ENCODE data around the gene IGLL5. TPM values are rescaled to one million over a fixed set of nuclear protein-coding genes. Genes with fewer than 3 reads are reported as not detected.
"Not testable (repeated sequence)": the region's sequence is repeated elsewhere in the genome, so short reads cannot be mapped to it uniquely, and the experiment has no call there.

IGLL5 gene
- total and polyA plus RNA-seq, 2 donors (not counting 1 experiment from before 2014, with no cell fraction given), result not detected

DNA sequence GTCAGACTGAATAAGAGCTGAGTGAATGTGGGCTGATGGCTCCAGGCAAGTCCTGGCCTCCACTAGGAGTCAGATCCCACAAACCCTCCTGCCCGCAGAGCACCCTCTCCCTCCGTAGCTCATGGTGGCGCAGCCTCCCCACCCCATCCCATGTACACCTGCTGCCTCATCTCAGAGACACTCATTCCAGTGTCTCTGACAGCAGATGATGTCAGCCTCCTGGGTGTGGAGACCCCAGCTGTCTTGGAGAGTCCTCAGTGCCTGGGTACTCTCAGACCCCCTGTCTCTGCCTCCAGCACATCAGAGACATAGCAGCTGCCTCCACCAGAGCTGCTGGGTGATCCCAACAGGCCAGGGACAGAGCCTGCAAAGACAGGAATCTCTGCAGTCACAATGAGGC is 9.5 kb downstream of the IGLL5 start:
- no peaks in the 10 kb centered on the region for H3K36me3 ChIP-seq (ENCODE audit: control insufficient read depth, insufficient read depth, low read length)

DNA sequence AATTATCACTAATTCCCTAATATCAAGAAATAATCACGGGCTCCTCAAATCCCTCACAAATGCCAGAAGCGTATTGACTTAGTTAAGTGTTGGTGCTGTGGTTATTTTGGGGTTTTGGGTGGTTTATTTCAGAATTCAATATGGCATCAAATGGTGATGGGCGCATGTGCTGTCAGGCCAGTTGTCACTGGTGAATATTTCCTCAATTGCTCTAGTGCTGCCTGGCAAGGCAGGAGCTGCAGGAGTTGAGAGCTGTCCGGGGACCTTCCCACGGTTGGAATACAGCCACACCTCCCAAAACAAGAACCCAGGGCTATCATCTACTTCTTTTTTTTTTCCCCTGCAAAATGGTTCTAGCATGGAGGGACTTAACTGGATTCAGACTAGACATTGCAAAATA is 10.3 kb downstream of the IGLL5 start:
- Histone ChIP-seq H3K36me3 (ENCODE audit: control insufficient read depth, insufficient read depth, low read length) (no peaks in the 10 kb centered on the region), H3K4me2 (ENCODE audit: extremely low read depth, insufficient read depth, low read length) (no peak overlapping the region), H2AFZ (ENCODE audit: low read length) (no peak overlapping the region), H4K20me1 (ENCODE audit: control insufficient read depth, extremely low read depth, insufficient read depth, low read length) (no peaks in the 10 kb centered on the region), H3K4me1 (ENCODE audit: control insufficient read depth, extremely low read depth, insufficient read depth, low read length) (no peaks in the 10 kb centered on the region), H3K27ac (ENCODE audit: insufficient read depth, low read length) (no peak overlapping the region), H3K79me2 (ENCODE audit: control insufficient read depth, insufficient read depth, low read length) (no peaks in the 10 kb centered on the region), H3K9me3 (ENCODE audit: control insufficient read depth, insufficient read depth, low read depth, low read length) (no peaks in the 10 kb centered on the region), H3K9ac (ENCODE audit: insufficient read depth, low read length) (no peak overlapping the region), H3K27me3 (ENCODE audit: control insufficient read depth, insufficient read depth, low read length) (no peaks in the 10 kb centered on the region), H3K4me3 (replicated peaks in 1 of 4; ENCODE audit: control extremely low read depth in 1 of 4, insufficient read depth in 1 of 4, low read depth in 3 of 4, low read length in 4 of 4) (no peak overlapping the region)
- TF ChIP-seq, protein P1, sequence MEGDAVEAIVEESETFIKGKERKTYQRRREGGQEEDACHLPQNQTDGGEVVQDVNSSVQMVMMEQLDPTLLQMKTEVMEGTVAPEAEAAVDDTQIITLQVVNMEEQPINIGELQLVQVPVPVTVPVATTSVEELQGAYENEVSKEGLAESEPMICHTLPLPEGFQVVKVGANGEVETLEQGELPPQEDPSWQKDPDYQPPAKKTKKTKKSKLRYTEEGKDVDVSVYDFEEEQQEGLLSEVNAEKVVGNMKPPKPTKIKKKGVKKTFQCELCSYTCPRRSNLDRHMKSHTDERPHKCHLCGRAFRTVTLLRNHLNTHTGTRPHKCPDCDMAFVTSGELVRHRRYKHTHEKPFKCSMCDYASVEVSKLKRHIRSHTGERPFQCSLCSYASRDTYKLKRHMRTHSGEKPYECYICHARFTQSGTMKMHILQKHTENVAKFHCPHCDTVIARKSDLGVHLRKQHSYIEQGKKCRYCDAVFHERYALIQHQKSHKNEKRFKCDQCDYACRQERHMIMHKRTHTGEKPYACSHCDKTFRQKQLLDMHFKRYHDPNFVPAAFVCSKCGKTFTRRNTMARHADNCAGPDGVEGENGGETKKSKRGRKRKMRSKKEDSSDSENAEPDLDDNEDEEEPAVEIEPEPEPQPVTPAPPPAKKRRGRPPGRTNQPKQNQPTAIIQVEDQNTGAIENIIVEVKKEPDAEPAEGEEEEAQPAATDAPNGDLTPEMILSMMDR (conservative IDR thresholded peaks at IDR 0.05 in 1 of 2, IDR thresholded peaks at IDR 0.05 in 1 of 2; ENCODE audit: low read depth in 1 of 2, low read length in 2 of 2), result no peak
- TF ChIP-seq EZH2 (IDR thresholded peaks at IDR 0.05; ENCODE audit: low read length, missing control alignments), result no peak
- no peak for DNase-seq (ENCODE audit: low read depth in 2 of 2)

More for the DNA sequence above, 9.5 kb downstream of the IGLL5 start:
- Histone ChIP-seq H3K4me3 (replicated peaks in 1 of 4; ENCODE audit: control extremely low read depth in 1 of 4, insufficient read depth in 1 of 4, low read depth in 3 of 4, low read length in 4 of 4) (no peak overlapping the region), H3K79me2 (ENCODE audit: control insufficient read depth, insufficient read depth, low read length) (no peaks in the 10 kb centered on the region), H3K9ac (ENCODE audit: insufficient read depth, low read length) (no peak overlapping the region), H3K27ac (ENCODE audit: insufficient read depth, low read length) (no peak overlapping the region), H3K9me3 (ENCODE audit: control insufficient read depth, insufficient read depth, low read depth, low read length) (no peaks in the 10 kb centered on the region), H3K27me3 (ENCODE audit: control insufficient read depth, insufficient read depth, low read length) (no peaks in the 10 kb centered on the region), H3K4me1 (ENCODE audit: control insufficient read depth, extremely low read depth, insufficient read depth, low read length) (no peaks in the 10 kb centered on the region), H3K4me2 (ENCODE audit: extremely low read depth, insufficient read depth, low read length) (no peak overlapping the region), H2AFZ (ENCODE audit: low read length) (no peak overlapping the region), H4K20me1 (ENCODE audit: control insufficient read depth, extremely low read depth, insufficient read depth, low read length) (no peaks in the 10 kb centered on the region)
- TF ChIP-seq EZH2 (IDR thresholded peaks at IDR 0.05; ENCODE audit: low read length, missing control alignments), result no peak
- TF ChIP-seq, protein P1 (conservative IDR thresholded peaks at IDR 0.05 in 1 of 2, IDR thresholded peaks at IDR 0.05 in 1 of 2; ENCODE audit: low read depth in 1 of 2, low read length in 2 of 2), result no peak
- no peak for DNase-seq (ENCODE audit: low read depth in 2 of 2)

DNA sequence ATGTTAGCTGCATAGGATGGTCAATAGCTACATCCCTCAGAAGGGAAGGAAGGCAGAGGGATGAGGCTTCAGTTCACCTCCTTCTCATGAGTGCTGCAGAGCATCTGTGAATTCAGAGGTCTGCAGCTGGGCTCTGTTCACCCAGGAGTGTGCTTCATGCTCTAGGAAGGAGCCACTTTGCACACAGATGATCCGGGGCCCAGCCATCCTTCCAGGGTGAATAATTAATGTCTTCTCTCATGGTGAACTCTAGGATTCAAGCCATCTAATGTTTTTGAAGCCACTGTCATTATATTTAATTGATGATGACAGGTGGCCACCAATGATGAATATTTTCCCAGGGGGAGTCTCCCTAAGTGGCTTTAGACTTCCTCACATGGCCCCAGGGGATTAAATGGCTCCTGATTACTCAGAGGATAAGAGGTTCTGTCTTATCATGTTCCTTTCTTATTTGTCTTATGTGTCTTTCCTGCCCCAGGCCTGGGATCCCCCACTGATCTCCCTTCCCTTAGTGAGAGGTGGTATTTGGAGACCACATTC is 10.9 kb downstream of the IGLL5 start:
- not testable (repeated sequence) for DNase-seq (ENCODE audit: low read depth in 2 of 2); H3K4me1 ChIP-seq (ENCODE audit: control insufficient read depth, extremely low read depth, insufficient read depth, low read length); H3K9ac ChIP-seq (ENCODE audit: insufficient read depth, low read length)

DNA sequence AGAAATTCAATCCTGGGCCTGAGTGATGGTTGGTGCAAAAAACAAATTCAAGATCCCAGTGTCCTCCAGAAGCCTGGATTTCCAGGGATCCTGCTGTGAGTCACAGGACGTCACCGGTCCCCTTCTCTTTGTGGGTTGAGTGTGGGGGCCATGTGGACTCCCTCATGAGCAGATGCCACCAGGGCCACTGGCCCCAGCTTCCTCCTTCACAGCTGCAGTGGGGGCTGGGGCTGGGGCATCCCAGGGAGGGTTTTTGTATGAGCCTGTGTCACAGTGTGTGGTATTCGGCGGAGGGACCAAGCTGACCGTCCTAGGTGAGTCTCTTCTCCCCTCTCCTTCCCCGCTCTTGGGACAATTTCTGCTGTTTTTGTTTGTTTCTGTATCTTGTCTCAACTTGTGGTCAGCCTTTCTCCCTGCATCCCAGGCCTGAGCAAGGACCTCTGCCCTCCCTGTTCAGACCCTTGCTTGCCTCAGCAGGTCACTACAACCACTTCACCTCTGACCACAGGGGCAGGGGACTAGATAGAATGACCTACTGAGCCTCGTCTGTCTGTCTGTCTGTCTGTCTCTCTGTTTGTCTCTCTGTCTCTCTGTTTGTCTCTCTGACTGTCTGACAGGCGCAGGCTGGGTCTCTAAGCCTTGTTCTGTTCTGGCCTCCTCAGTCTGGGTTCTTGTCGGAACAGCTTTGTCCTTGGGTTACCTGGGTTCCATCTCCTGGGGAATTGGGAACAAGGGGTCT is 11.9 kb downstream of the IGLL5 start:
- not testable (repeated sequence) for DNase-seq (ENCODE audit: low read depth in 2 of 2); H3K36me3 ChIP-seq (ENCODE audit: control insufficient read depth, insufficient read depth, low read length); H3K79me2 ChIP-seq (ENCODE audit: control insufficient read depth, insufficient read depth, low read length); H3K27ac ChIP-seq (ENCODE audit: insufficient read depth, low read length); H3K9ac ChIP-seq (ENCODE audit: insufficient read depth, low read length); H4K20me1 ChIP-seq (ENCODE audit: control insufficient read depth, extremely low read depth, insufficient read depth, low read length); H2AFZ ChIP-seq (ENCODE audit: low read length); H3K4me3 ChIP-seq (replicated peaks in 1 of 4; ENCODE audit: control extremely low read depth in 1 of 4, insufficient read depth in 1 of 4, low read depth in 3 of 4, low read length in 4 of 4); H3K27me3 ChIP-seq (ENCODE audit: control insufficient read depth, insufficient read depth, low read length); H3K4me2 ChIP-seq (ENCODE audit: extremely low read depth, insufficient read depth, low read length); H3K9me3 ChIP-seq (ENCODE audit: control insufficient read depth, insufficient read depth, low read depth, low read length); H3K4me1 ChIP-seq (ENCODE audit: control insufficient read depth, extremely low read depth, insufficient read depth, low read length)

More for the DNA sequence above, 10.9 kb downstream of the IGLL5 start:
- H3K27me3 ChIP-seq (ENCODE audit: control insufficient read depth, insufficient read depth, low read length); H3K79me2 ChIP-seq (ENCODE audit: control insufficient read depth, insufficient read depth, low read length); H3K27ac ChIP-seq (ENCODE audit: insufficient read depth, low read length); H3K4me2 ChIP-seq (ENCODE audit: extremely low read depth, insufficient read depth, low read length); H3K36me3 ChIP-seq (ENCODE audit: control insufficient read depth, insufficient read depth, low read length); H4K20me1 ChIP-seq (ENCODE audit: control insufficient read depth, extremely low read depth, insufficient read depth, low read length); H2AFZ ChIP-seq (ENCODE audit: low read length); H3K4me3 ChIP-seq (replicated peaks in 1 of 4; ENCODE audit: control extremely low read depth in 1 of 4, insufficient read depth in 1 of 4, low read depth in 3 of 4, low read length in 4 of 4); H3K9me3 ChIP-seq (ENCODE audit: control insufficient read depth, insufficient read depth, low read depth, low read length): not testable (repeated sequence)

DNA sequence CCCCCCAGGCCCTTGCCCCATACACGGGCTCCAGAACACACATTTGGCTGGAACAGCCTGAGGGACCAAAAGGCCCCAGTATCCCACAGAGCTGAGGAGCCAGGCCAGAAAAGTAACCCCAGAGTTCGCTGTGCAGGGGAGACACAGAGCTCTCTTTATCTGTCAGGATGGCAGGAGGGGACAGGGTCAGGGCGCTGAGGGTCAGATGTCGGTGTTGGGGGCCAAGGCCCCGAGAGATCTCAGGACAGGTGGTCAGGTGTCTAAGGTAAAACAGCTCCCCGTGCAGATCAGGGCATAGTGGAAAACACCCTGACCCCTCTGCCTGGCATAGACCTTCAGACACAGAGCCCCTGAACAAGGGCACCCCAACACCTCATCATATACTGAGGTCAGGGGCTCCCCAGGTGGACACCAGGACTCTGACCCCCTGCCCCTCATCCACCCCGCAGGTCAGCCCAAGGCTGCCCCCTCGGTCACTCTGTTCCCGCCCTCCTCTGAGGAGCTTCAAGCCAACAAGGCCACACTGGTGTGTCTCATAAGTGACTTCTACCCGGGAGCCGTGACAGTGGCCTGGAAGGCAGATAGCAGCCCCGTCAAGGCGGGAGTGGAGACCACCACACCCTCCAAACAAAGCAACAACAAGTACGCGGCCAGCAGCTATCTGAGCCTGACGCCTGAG is 13.1 kb downstream of the IGLL5 start:
- not testable (repeated sequence) for H3K79me2 ChIP-seq (ENCODE audit: control insufficient read depth, insufficient read depth, low read length); H4K20me1 ChIP-seq (ENCODE audit: control insufficient read depth, extremely low read depth, insufficient read depth, low read length); H2AFZ ChIP-seq (ENCODE audit: low read length); H3K4me2 ChIP-seq (ENCODE audit: extremely low read depth, insufficient read depth, low read length); H3K36me3 ChIP-seq (ENCODE audit: control insufficient read depth, insufficient read depth, low read length); H3K9me3 ChIP-seq (ENCODE audit: control insufficient read depth, insufficient read depth, low read depth, low read length); H3K27ac ChIP-seq (ENCODE audit: insufficient read depth, low read length); DNase-seq (ENCODE audit: low read depth in 2 of 2); H3K27me3 ChIP-seq (ENCODE audit: control insufficient read depth, insufficient read depth, low read length); H3K4me3 ChIP-seq (replicated peaks in 1 of 4; ENCODE audit: control extremely low read depth in 1 of 4, insufficient read depth in 1 of 4, low read depth in 3 of 4, low read length in 4 of 4); H3K9ac ChIP-seq (ENCODE audit: insufficient read depth, low read length); H3K4me1 ChIP-seq (ENCODE audit: control insufficient read depth, extremely low read depth, insufficient read depth, low read length)

All from fibroblast of lung (primary cell).